Liver (tissue), 9 donors: ENCODE data around the gene NKX2-3. TPM values are rescaled to one million over a fixed set of nuclear protein-coding genes. Genes with fewer than 3 reads are reported as not detected.

Experiments used
- DNase-seq: peaks from one replicate; pipeline ENCODE4 v3.0.0-alpha.2; 2017; ENCODE audit warnings: low spot score
- H3K27ac ChIP-seq, 2 donors: one replicate each; pipeline ENCODE4 v1.7.0; 2013; ENCODE audit warnings: inconsistent platforms in 2 of 2, low read length in 2 of 2, control low read depth in 1 of 2, low read depth in 1 of 2, mild to moderate bottlenecking in 1 of 2
- H3K27me3 ChIP-seq, 4 donors: one replicate each; pipeline versions ENCODE4 v1.6.1 to v1.7.0; 2013; ENCODE audit warnings: low read length in 3 of 4, inconsistent platforms in 1 of 4, mild to moderate bottlenecking in 1 of 4, moderate library complexity in 1 of 4; ENCODE audit not compliant: control insufficient read depth in 4 of 4, insufficient read depth in 4 of 4
- H3K36me3 ChIP-seq, 4 donors: one replicate each; pipeline versions ENCODE4 v1.6.1 to v1.7.0; 2013; ENCODE audit warnings: low read length in 3 of 4, mild to moderate bottlenecking in 3 of 4, low read depth in 1 of 4, moderate library complexity in 1 of 4; ENCODE audit not compliant: control insufficient read depth in 4 of 4, insufficient read depth in 3 of 4
- H3K4me1 ChIP-seq, 4 donors: one replicate each; pipeline versions ENCODE4 v1.6.1 to v1.7.0; 2013; ENCODE audit warnings: low read length in 3 of 4, mild to moderate bottlenecking in 3 of 4, moderate library complexity in 1 of 4; ENCODE audit not compliant: control insufficient read depth in 4 of 4, insufficient read depth in 4 of 4
- H3K4me3 ChIP-seq, 3 donors: one replicate each; pipeline versions ENCODE4 v1.6.1 to v1.7.0; 2013; ENCODE audit warnings: low read length in 3 of 3, control low read depth in 1 of 3, low read depth in 1 of 3, mild to moderate bottlenecking in 1 of 3
- H3K9ac ChIP-seq, 2 donors: one replicate each; pipeline ENCODE4 v1.7.0; 2013; ENCODE audit warnings: low read length in 2 of 2, mild to moderate bottlenecking in 2 of 2, moderate library complexity in 2 of 2, control low read depth in 1 of 2, low read depth in 1 of 2
- H3K9me3 ChIP-seq, 4 donors: one replicate each; pipeline versions ENCODE4 v1.6.1 to v1.7.0; 2013; ENCODE audit warnings: low read length in 3 of 4; ENCODE audit not compliant: control insufficient read depth in 4 of 4
- FOXA1 ChIP-seq: IDR thresholded peaks from 2 replicates; pipeline ENCODE4 v1.6.1; 2016; ENCODE audit warnings: antibody characterized with exemption
- FOXA2 ChIP-seq: IDR thresholded peaks from 2 replicates; pipeline ENCODE4 v1.6.1; 2016; ENCODE audit warnings: antibody characterized with exemption
- GABPA ChIP-seq, 2 donors: IDR thresholded peaks in 1 of 2; conservative IDR thresholded peaks in 1 of 2; 2 replicates each; pipeline ENCODE4 v1.6.1; 2016; ENCODE audit warnings: antibody characterized with exemption in 2 of 2, mild to moderate bottlenecking in 1 of 2, moderate library complexity in 1 of 2
- HNF4G ChIP-seq: IDR thresholded peaks from 2 replicates; pipeline ENCODE4 v1.6.1; 2016; ENCODE audit warnings: antibody characterized with exemption
- JUND ChIP-seq, 2 donors: IDR thresholded peaks; 2 replicates each; pipeline ENCODE4 v1.6.1; 2016; ENCODE audit warnings: antibody characterized with exemption in 2 of 2
- NR2F2 ChIP-seq: IDR thresholded peaks from 2 replicates; pipeline ENCODE4 v1.6.1; 2016; ENCODE audit warnings: antibody characterized with exemption
- REST ChIP-seq: IDR thresholded peaks from 2 replicates; pipeline ENCODE4 v1.6.1; 2016; ENCODE audit warnings: antibody characterized with exemption, mild to moderate bottlenecking
- RXRA ChIP-seq, 2 donors: IDR thresholded peaks; 2 replicates each; pipeline ENCODE4 v1.6.1; 2017 to 2018; ENCODE audit warnings: antibody characterized with exemption in 2 of 2, mild to moderate bottlenecking in 1 of 2
- TAF1 ChIP-seq: conservative IDR thresholded peaks from 2 replicates; pipeline ENCODE4 v1.6.1; 2016; ENCODE audit warnings: antibody characterized with exemption, mild to moderate bottlenecking
- YY1 ChIP-seq: IDR thresholded peaks from 2 replicates; pipeline ENCODE4 v1.6.1; 2016; ENCODE audit warnings: antibody characterized with exemption, mild to moderate bottlenecking
- ZBTB33 ChIP-seq: IDR thresholded peaks from 2 replicates; pipeline ENCODE4 v1.6.1; 2016; ENCODE audit warnings: antibody characterized with exemption
- WGBS: extraction: QIAGEN DNeasy Blood & Tissue Kit; methylation state at CpG from one replicate; pipeline ENCODE4 v1.1.7; 2013; 5-methylcytosine and 5-hydroxymethylcytosine counted together
- polyA plus RNA-seq, 2 donors: library from polyadenylated mRNA; stranded (reverse) in 1 of 2; unstranded in 1 of 2; fragments of 200-250 nt in 1 of 2; fragments of >200 nt in 1 of 2; fragmentation: Nextera tagmentation in 1 of 2; extraction: Ambion mirVana in 1 of 2; gene quantifications; one replicate each; pipeline versions ENCODE4 v1.2.1 to v1.2.3, GENCODE V29; 2013 to 2015
- total RNA-seq, 2 donors: library from RNA; depleted of rRNA; stranded (reverse); fragments of >200 nt; gene quantifications; one replicate each; pipeline ENCODE4 v1.2.3, GENCODE V29; 2014
- TF ChIP-seq, protein P1 (sequence below): IDR thresholded peaks from 2 replicates; pipeline ENCODE4 v1.6.1; 2016; ENCODE audit warnings: antibody characterized with exemption
- TF ChIP-seq, protein P2 (sequence below): IDR thresholded peaks from 2 replicates; pipeline ENCODE4 v1.6.1; 2016; ENCODE audit warnings: antibody characterized with exemption
- TF ChIP-seq, protein P3 (sequence below): fragments of 150-350 bp; IDR thresholded peaks from 2 replicates; pipeline ENCODE4 v1.5.1; 2017; ENCODE audit warnings: improper control_type of control experiment, low read depth, low read length; ENCODE audit not compliant: missing input control
- donor health status: healthy.
- donor health status: healthy.
- donor health status: healthy.
- donor health status: healthy.
- donor health status: healthy.

NKX2-3 gene
- total and polyA plus RNA-seq, 4 donors: 0.06 to 0.09 TPM; not detected in 2

DNA sequence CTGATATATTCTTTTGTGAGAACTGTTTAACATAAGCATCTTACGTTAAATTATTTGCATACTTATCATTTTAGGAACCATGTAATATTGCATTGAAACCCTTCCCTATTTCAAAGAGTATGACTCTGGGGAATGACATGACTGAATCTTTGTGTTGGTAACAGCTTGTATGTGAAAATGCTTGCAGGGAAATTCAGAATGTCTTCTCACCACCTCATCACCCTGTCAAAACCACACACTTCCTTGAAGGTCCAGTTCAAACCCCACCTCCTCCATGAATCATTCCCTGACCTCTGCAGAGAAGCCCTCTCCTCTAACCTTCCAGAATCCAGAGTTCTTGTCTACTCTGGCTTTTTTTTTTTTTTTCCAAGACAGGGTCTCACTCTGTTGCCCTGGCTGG is 26.3 kb upstream of the NKX2-3 start:
- 87% methylated on average over 1 of the region's 1 CpG for WGBS
- Histone ChIP-seq H3K27ac (no peak overlapping the region), H3K27me3 (peaks cover 0 to 21% (median 0%) of the 10 kb centered on the region in 4 donors), H3K9me3 (no peaks in the 10 kb centered on the region), H3K9ac (no peak overlapping the region), H3K36me3 (no peaks in the 10 kb centered on the region), H3K4me3 (no peak overlapping the region), H3K4me1 (no peaks in the 10 kb centered on the region)
- TF ChIP-seq ZBTB33: no peak
- TF ChIP-seq HNF4G: no peak
- TF ChIP-seq, protein P1, sequence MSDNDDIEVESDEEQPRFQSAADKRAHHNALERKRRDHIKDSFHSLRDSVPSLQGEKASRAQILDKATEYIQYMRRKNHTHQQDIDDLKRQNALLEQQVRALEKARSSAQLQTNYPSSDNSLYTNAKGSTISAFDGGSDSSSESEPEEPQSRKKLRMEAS: no peak
- TF ChIP-seq NR2F2: no peak
- DNase-seq: no peak

DNA sequence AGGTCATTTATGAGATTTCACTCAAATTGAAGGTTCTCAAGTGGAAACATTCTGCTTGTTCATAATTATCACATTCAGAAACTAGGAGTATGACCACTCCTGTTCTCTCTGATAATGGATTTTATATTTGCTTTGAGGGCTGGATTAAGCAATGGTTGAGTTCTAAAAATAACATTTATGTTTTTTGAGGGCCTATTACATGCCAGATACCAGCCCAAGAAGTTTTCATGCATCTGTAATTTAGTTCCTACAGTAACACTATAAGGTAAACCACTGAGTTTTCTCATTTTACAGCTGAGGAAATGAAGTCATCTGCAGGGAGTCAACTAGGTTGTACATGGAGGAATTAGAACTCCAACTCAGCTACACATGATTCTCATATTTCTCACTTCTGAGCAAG is 25.5 kb upstream of the NKX2-3 start:
- H3K27me3 ChIP-seq: peaks cover 0 to 21% (median 0%) of the 10 kb centered on the region in 4 donors

More for the DNA sequence above, 25.5 kb upstream of the NKX2-3 start:
- Histone ChIP-seq H3K9ac (no peak overlapping the region), H3K27ac (no peak overlapping the region), H3K36me3 (no peaks in the 10 kb centered on the region), H3K4me1 (no peaks in the 10 kb centered on the region), H3K9me3 (no peaks in the 10 kb centered on the region), H3K4me3 (no peak overlapping the region)
- no peak for DNase-seq
- TF ChIP-seq, protein P2, sequence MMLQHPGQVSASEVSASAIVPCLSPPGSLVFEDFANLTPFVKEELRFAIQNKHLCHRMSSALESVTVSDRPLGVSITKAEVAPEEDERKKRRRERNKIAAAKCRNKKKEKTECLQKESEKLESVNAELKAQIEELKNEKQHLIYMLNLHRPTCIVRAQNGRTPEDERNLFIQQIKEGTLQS: no peak
- no peak for TF ChIP-seq FOXA1
- TF ChIP-seq, protein P3, sequence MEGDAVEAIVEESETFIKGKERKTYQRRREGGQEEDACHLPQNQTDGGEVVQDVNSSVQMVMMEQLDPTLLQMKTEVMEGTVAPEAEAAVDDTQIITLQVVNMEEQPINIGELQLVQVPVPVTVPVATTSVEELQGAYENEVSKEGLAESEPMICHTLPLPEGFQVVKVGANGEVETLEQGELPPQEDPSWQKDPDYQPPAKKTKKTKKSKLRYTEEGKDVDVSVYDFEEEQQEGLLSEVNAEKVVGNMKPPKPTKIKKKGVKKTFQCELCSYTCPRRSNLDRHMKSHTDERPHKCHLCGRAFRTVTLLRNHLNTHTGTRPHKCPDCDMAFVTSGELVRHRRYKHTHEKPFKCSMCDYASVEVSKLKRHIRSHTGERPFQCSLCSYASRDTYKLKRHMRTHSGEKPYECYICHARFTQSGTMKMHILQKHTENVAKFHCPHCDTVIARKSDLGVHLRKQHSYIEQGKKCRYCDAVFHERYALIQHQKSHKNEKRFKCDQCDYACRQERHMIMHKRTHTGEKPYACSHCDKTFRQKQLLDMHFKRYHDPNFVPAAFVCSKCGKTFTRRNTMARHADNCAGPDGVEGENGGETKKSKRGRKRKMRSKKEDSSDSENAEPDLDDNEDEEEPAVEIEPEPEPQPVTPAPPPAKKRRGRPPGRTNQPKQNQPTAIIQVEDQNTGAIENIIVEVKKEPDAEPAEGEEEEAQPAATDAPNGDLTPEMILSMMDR: no peak
- no peak for TF ChIP-seq REST
- no peak for TF ChIP-seq YY1
- TF ChIP-seq TAF1: no peak
- TF ChIP-seq ZBTB33: no peak
- TF ChIP-seq GABPA (IDR thresholded peaks at IDR 0.05 in 1 of 2, conservative IDR thresholded peaks at IDR 0.05 in 1 of 2): no peak
- no peak for TF ChIP-seq RXRA (IDR thresholded peaks at IDR 0.05)
- TF ChIP-seq NR2F2: no peak
- TF ChIP-seq, protein P1: no peak
- no peak for TF ChIP-seq HNF4G
- no peak for TF ChIP-seq FOXA2
- no peak for TF ChIP-seq JUND (IDR thresholded peaks at IDR 0.05)
